Ammon's horn (tissue), 1 donor: ENCODE results near the gene GATA5.

Experiments used
- DNase-seq: peaks from one replicate; pipeline ENCODE4 v3.0.0-alpha.2; 2016; ENCODE audit warnings: low spot score

Gene GATA5

DNA sequence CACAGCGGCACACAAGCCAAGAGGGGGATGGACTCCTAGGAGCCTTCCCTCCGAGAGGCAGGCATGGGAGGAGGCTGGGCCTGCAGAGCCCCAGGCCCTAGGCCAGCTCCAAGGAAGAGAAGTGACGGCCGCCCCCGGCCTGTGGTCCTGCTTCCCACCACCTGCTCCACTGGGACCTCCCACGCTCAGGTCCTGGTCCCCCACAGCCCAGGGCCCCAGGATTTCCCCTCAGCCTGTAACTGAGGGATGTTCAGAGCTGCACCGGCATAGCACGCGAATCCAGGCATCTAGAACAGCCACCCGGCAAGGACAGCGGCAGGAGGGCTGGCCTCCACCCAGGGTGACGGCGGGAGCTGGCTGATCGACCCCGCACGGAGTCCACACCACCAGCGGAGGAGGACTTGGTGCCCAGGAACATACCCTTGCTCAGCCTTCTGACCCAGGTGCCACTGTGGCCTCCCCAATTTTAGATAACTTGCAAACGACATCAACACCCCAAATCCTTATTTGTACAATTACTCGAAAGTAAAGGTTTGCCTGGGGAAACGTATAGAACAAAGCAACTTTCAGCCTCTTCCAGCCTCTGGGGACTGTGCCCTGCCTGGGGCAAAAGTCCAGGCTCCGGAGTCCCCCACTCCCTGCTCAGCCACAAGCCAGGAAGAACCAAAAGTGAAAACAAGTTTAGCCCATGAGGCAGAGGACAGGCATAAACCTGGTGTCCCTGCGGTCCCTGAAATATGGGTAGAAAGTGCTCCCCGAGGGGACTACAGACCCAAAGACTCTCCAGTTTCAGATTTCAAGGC is 3.5 kb downstream of the GATA5 start:
- no peak for DNase-seq

DNA sequence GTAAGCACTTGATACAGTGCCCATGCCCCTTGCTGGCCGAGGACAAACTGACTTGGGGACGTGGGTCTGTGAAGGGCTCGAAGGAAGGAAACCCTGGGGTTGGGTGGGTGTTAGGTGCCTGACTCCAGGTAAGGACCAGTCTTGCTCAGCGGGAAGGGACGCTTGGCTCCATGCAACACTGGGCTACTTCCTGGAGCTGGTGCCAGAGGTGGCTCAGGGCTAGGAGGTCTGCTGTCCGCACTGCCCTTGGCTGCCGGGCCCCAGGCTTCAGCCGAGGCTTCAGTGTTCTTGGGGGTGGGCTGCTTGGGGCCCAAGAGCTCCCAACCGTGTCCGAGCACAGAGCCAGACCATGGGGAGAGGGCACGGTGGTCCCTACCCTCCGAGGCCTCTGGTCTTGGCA is 5.3 kb downstream of the GATA5 start:
- no peak for DNase-seq

DNA sequence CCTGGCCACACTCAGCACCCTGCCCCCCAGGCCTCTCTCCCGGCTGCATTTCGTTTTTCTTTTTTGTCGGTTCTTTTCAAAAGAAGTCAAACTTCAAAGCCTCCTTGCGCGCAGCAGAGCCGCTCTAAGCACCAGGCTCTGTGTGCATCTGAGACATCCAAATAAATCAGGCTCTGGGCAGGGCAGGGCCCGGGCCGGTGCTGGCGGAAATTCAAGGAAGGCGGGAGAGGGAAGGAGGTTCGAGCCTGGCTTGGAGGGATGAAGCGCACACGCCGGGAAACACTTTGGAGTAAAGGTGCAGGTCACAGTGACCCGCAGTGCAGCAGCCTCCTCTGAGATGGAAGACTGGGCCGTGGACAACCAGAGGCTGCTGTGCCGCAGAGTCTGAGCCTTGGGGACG is 5.8 kb downstream of the GATA5 start:
- DNase-seq = no peak

DNA sequence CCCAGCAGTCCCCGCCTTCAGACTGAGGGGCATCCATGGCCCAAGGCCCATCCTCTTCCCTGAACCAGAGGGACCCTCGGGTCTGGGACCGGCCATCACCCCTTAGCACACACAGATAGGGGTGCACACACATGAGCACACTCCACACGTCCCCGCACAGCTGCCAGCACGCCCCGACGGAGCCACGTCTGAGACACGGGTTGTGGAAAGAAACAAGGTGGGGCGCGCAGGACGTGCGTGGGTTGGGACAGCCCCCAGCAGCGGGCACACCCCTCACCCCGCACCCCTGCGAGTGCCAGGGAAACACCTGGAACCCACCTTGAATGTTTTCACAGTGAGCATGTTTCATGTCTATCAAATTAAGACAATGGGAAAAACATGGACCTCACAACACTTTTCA is 6.4 kb downstream of the GATA5 start:
- no peak for DNase-seq

DNA sequence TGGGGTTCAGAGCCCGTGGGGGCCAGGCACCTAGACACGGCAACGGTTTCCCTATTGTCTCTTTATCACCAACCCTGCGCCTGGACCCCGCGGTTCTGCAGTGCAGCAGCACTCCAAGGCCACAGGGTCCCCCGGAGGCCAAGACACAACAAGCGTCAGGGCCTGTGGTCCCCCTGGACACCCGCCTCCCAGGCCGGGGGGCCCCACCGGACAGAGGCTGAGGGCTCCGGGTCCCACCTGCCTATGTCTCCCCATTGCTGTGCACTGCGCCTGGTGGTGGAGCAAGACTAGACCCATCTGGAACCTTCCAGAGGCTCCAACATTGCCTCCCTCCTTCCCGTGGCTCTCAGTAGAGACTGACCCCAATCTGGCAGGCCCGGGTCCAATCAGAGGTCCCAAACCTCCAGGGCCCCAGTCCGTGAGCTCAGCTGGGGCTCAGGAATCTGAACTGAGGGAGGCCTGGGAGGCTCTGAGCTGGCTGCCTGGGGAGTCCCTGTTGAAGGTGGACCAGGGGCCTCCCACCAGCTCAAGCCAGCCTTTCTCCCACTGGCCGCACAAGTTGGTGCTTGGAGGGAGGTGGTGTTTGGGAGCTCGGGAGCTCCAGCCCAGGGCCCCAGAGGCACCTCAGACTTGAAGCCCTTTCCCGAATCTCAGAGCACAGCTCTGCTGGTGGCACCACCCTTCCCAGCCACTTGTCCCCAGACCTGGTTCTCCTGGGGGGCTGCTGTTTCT is 8.8 kb downstream of the GATA5 start:
- DNase-seq = no peak

DNA sequence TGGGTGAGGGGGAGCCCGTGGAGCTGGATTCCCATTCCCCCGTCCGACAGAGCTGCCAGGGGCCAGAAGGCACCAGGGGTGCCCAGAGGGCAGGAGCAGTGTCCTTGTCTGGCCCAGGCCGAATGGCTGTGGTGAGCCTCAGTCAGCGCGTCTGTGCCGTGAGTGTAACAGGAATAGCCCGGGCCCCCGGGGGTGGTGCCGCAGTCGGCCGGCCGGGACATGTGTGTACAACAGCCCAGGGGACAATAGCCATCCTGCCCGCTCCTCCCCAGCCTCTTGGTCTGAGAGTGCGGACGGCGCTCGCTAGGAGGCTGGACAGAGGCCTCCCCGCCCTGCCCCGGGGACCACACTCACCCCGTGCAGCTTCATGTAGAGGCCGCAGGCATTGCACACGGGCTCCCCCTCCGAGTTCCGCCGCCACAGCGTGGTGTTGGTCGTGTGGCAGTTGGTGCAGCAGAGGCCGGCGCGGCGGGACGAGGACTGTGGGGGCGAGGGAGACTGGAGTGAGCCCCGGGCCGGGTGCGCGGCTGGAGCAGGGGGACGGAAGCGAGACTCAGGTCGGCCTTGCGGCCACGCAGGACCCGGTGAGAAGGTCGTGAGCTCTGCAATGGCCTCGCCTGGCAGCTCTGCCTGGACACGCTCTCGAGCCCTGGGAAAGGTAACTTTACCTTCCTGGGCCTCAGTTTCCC is 9.6 kb downstream of the GATA5 start:
- no peak for DNase-seq

DNA sequence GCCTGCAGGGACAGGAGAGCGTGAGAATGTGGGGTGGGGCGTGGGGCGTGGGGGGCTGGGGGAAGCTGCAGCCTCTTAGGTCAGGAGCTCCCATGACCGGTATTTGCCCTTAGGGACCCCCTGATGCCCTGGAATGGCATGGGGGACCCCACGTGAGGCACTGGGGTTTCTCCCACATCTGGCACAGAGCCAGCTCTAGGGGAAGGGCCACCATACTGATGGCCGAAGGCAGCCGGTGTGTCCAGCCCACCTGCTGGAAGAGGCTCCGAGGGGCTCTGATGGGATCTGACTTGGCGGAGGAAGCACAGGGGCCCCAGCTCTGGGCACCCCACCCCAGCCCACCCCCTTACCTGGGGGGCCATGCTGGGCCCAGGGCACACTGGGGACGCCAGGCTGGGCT is 10.8 kb downstream of the GATA5 start:
- DNase-seq = no peak

DNA sequence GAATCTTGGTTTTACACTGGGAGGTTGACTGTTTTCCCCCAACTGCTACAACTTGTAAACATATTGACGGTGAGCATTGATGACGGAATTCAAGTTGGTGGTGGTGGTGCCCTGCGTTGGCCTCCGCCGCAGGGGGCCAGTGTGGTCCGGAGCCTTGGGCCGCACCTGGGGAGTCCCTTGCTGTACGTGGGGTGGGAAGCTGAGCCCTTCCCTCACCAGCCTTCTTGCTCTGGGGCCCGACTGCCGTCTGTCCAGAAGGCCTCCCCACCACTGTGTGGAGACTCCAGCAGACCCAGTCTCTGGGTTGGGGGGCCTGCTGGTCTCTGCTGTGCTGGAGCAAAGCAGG is 11.4 kb downstream of the GATA5 start:
- no peak for DNase-seq

DNA sequence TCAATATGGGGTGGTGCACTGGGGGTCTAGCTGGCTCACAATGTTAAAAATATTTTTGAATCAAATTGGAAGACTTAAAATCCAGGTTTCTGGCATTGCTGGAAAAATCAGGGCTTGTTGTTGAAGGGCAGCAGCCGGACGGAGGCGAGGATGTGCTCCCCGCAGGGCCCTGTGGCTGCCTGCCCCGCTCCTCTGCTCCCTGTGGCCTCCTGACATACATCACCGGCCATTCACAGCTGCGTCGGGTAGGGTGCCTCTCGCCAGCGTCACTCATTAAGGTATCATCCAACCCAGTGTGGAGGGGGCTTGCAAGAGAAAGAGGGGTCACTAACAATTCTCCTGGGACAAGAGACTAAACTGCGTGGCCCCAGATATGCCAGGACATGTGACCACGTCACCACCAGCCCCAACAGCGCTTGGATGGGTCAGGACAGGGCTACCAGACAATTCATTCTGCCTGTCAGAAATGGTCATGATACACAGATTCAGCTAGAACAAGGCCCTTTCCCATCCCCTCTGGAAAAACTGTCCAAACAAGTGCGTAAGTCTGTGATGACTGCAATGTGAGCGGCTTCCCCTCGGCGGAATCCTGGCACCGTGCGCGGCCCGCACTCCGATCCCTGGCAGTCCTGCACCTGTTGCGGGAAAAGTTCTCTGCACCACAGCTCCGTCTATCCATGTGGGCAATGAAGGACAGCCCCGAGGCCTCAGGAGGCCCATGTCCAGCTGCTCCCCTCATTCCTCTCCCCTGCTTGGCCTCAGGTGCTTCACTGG is 12.0 kb downstream of the GATA5 start:
- DNase-seq = no peak

DNA sequence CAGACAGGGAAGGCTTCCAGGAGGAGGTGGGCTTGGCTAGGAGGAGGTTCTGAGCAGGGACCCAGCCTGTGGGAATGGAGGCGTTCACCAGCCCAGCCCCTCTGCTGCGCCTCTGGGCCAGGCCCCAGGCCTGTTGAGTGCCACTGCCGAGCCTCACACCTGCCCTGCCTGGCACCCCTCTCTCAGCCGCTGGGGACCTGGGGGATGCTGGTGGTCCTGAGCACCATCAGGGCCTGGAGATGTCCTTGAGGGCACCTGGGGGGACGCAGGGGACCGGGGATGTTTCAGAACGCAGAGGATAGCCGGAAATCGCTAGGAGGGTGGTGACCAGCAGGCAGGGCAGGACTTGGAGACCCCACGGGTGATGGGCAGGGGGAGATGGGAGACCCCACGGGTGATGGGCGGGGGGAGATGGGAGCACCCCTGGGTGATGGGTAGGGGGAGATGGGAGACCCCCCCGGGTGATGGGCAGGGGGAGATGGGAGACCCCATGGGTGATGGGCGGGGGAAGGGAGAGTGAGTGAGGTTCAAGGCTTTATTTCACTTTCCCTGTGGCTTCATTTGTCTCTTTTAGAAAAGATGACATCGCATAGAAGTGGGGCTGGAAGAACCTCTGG is 12.7 kb downstream of the GATA5 start:
- no peak for DNase-seq

DNA sequence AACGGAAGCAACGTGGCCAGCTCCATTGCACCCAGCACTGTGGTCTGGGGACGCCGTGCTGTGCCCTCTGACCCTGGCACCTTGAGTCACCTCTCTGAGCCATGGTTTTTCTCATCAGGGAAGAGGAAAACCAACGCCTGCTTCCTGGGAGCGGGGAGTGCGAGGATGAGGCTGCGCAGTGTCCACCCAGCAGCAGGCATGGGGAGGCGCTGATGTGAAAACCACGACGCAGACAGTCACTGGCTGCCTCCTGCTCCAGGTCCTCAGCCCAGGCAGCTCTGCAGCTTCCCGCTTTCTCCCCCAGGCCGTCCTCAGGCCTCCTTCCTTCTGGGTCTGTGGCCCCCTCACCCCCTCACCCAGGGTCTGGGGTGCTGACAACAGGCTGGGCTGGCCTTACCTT is 14.0 kb downstream of the GATA5 start:
- no peak for DNase-seq

DNA sequence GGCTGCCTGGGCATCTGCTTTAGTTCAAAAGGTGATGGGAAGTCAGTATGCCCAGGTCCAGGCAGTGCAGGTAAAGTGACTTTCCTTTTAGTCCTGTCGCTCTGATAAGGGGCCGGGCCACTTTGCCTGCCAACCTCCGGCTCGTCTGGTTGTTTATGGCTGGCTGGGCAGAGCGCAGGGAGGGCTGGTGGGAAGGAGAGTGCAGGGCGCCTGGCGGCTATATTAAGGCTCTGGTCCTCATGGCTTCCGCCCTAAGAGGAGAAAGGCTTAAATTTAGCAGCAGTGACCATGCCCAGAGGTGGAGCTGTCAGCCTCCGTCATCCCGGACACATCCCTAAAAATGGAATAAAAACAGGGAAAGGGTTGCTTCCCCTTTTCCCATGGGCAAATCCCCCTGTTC is 14.6 kb downstream of the GATA5 start:
- no peak for DNase-seq

DNA sequence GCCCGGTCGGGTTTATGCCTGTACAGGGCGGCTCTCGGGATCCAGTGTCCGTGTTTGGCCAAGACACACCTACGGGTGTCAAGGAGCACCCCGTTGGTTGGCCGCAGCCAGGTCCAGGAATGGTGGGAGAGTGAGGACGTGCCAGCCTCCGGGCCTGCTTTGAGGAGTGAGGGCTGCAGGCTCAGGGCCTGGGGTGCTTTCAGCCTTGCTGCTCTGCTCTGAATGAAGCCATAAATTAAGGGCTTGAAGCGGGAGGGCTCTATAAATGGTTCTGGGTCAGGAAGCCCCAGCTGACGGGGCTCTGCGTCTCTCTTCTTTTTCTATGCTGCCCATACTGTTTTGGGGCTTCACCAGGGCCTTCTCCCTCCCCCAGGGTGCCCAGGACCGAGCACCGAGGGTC is 15.1 kb downstream of the GATA5 start:
- no peak for DNase-seq

DNA sequence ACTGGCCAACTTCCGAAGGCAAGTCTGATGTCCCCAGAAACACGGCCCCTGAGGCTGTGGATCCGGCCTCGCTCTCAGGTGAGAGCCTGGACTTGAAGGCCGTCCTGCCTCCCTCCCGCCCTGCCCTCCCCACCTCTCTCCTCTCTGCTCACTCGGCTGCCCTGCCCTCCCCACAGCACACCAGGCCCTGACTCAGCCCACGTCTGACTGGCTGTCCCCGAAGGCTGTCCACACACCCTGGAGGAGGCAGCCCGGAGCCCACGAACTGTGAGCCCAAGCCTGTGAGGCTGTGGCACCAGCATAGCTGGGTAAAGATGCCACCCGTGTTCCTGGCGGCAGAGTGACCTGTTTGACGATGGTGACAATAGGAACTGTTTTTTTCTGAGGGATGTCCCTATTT is 16.3 kb downstream of the GATA5 start:
- DNase-seq = no peak

DNA sequence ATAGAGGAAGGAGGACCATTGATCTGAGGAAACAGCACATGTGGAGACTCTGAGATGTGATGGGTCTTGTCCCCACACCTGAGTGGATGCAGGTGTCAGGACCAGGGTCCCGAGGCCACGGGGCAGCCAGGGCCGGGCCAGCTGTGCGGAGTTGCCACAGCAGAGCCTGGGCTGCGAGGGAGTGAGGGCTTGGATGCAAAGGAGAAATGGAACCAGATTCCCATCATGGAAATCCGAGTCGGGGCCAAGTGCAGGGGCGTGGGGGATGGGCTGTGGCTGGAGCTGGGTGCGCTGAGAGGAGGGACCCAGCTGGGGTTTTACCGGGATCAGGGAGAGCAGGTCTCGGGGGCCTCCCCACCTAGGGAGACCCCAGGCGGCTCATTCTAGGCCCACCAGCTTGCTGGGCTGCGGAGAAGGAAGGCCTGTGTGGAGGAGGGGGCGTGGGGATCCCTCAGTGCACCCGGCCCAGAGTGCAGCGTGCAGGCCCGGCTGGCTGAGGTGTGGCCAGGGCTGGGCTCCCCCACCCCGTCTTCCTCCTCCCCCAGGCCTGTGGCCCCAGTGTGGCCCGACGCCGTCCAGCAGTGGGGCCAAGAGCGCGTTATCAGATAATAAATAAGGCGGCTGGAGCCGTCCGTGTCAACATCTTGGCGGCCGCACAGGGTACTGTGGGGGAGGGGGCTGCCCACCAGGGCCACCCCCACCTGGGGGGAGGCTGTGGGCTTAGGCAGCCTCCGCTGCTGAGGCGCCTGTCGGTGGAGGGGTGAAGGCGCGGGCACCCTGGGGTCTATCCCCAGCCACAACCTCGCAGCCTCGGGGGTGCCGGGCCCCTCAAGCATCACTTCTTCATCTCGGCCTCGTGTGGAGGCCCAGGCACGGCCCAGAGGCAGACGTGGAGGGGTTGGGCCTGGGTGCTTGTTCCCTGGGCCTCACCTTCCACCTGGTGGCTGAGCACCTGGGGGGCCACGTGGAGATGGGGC is 17.2 kb downstream of the GATA5 start:
- DNase-seq = no peak

DNA sequence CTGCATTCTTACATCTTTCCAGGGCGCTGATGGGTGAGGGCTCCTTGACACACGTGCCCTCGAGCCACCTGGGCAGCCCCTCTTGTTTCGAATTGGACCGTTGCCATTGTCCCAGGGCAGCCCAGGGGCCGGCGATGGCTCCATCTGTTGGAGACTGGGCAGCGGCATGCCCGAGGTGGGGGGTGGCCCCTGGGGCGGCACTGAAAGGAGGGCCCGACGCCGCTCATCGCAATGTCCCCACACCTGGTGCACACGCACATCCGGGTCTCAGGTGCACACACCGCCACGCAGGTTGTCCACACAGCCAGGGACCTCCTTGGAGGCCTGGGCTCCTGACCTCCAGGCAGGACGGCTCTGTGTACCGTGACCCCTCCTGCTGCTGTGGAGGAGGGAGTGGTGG is 18.0 kb downstream of the GATA5 start:
- no peak for DNase-seq

DNA sequence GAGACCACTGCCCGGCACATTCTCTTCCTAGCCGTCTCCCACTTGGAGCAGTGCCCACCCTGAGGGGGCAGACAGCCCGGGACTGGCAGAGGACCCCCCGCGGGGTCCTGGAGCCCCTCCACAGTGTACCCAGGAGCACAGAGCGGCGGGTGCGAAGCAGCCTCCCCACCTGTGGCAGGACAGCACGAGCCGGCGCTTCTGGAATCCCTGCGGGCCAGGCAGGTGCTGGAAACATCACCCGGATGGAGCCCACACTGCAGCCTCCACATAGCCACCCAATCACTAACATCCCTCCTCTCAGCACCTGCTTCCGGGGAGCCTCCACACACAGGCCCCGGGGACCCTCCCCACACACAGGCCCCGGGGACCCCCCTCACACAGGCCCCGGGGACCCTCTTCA is 18.7 kb downstream of the GATA5 start:
- DNase-seq = no peak

DNA sequence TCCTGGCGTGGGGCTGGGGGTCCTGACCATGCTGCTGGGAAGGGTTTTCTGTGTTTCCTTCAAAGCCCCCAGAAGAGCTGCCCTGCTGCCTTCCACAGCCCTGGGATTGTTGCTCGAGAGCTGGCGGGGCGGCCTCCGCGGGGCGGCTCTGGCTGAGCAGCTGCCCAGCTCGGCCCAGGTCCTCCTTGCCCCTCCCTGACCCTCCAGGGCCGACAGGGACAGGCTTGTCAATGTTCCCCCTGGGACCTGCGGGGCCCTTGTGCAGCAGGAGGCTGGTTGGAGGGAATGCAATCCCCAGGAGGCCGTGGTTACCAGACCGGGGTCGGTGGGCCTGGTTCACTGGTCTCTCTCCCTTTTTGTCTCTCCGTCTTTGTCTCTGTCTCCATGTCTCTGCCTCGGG is 19.9 kb downstream of the GATA5 start:
- no peak for DNase-seq

DNA sequence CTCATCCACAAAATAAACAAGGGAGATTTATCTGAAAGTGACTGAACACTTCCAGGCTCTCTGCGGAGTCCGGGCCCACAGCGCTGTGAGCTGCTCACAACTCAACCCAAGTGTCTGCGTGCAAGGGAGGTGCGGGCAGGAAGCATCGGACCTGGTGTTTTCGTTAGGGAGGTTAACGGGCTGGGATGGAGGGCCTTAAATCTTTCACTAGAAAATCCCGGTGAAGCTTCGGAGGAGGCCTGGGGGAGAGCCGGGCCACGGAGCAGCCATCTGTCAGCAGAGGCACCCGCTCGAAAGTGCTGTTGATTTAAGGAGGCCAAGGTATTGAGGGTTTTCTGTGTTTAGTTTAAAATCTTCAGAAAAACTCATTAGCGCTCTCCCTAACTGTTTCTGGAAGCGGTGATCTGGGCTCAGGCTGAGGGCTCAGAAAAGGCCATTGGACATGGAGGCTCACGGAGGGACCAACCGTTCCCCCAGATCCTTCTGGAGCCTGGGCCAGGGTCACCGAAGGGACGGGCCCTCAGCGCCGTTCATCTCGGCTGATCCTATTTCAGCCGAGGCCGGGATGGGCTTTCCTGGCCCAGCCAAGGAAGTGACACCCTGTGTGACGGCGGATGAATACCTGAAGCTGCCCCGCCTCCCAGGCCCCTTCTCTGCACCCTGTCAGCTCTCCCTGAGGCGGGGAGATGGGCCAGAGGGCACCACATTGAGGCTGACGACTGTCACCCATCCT is 20.7 kb downstream of the GATA5 start:
- no peak for DNase-seq

DNA sequence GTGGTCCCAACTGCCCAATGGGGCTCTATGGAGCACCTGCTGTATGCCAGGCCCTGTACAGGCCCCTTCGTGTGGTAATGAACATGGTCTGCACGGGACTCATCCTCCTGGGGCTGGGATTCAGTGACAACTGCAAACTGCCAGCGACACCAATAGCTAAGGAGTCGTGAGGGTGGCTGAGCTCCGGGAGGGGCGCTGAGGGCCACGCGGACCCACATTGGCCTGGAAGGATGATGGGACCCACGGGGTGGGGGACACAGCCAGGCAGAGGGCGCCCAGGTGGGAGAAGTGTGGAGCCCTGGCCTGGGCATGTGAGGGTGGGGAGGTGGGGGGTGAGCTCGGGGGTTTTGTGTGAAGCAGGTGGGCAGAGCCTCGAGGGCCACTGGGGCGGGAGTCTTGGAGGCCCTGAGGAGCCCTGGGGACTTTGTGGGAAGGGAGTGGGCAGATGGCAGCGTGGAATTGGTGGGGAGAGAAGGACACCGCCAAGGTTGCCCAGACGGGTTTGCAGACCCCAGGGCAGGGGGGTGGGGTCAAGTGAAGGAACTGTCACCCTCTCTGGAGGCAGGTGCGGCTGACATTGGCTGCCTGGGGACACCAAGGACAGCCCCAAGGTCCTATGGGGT is 22.5 kb downstream of the GATA5 start:
- no peak for DNase-seq
